H9 (cell line): ENCODE measurements around the gene SLC35F2. TPM values are rescaled to one million over a fixed set of nuclear protein-coding genes. Genes with fewer than 3 reads are reported as not detected.

Source experiments
- DNase-seq: peaks from one replicate; pipeline ENCODE4 v3.0.0-alpha.2; 2017
- H2AFZ ChIP-seq: one replicate; pipeline ENCODE4 v1.6.1; 2013; ENCODE audit warnings: mild to moderate bottlenecking, low read length, control low read depth, moderate library complexity
- H2AK5ac ChIP-seq: 2 replicates; pipeline ENCODE4 v1.6.1; 2013; ENCODE audit warnings: low read length, control low read depth, mixed read lengths; ENCODE audit not compliant: insufficient read length
- H2BK120ac ChIP-seq: one replicate; pipeline ENCODE4 v1.6.1; 2013; ENCODE audit warnings: low read depth, mild to moderate bottlenecking, low read length, control low read depth, inconsistent platforms; ENCODE audit not compliant: poor library complexity, severe bottlenecking
- H2BK12ac ChIP-seq: 2 replicates; pipeline ENCODE4 v1.6.1; 2013; ENCODE audit warnings: low read length, control low read depth, mixed read lengths, low read depth; ENCODE audit not compliant: insufficient read length
- H2BK15ac ChIP-seq: 2 replicates; pipeline ENCODE4 v1.6.1; 2013; ENCODE audit warnings: low read depth, low read length, control low read depth
- H2BK20ac ChIP-seq: one replicate; pipeline ENCODE4 v1.6.1; 2013; ENCODE audit warnings: low read depth, mild to moderate bottlenecking, low read length, control low read depth, inconsistent platforms; ENCODE audit not compliant: poor library complexity, severe bottlenecking
- H2BK5ac ChIP-seq: 2 replicates; pipeline ENCODE4 v1.6.1; 2013; ENCODE audit warnings: low read length, control low read depth, mixed read lengths; ENCODE audit not compliant: insufficient read length
- H3K14ac ChIP-seq: 2 replicates; pipeline ENCODE4 v1.6.1; 2013; ENCODE audit warnings: low read length, control low read depth; ENCODE audit not compliant: insufficient read depth
- H3K18ac ChIP-seq: 2 replicates; pipeline ENCODE4 v1.6.1; 2013; ENCODE audit warnings: low read depth, mild to moderate bottlenecking, mixed read lengths, low read length, control low read depth; ENCODE audit not compliant: insufficient read length
- H3K23ac ChIP-seq: 2 replicates; pipeline ENCODE4 v1.6.1; 2013; ENCODE audit warnings: low read length, control low read depth, mixed read lengths, low read depth; ENCODE audit not compliant: insufficient read length
- H3K23me2 ChIP-seq: 2 replicates; pipeline ENCODE4 v1.6.1; 2013; ENCODE audit warnings: low read depth, mild to moderate bottlenecking, mixed read lengths, low read length, control low read depth; ENCODE audit not compliant: insufficient read length, poor library complexity, severe bottlenecking
- H3K27ac ChIP-seq: 2 replicates; pipeline ENCODE4 v1.5.1; 2013; ENCODE audit warnings: low read length, control low read depth, mixed read lengths, low read depth; ENCODE audit not compliant: insufficient read length
- H3K27me3 ChIP-seq: 2 replicates; pipeline ENCODE4 v1.6.1; 2013; ENCODE audit warnings: low read length, control low read depth, inconsistent platforms; ENCODE audit not compliant: insufficient read depth
- H3K4ac ChIP-seq: 2 replicates; pipeline ENCODE4 v1.6.1; 2013; ENCODE audit warnings: low read depth, mild to moderate bottlenecking, control low read depth, inconsistent platforms, low read length, moderate library complexity
- H3K4me1 ChIP-seq: 2 replicates; pipeline ENCODE4 v1.6.1; 2013; ENCODE audit warnings: low read length, control low read depth, inconsistent platforms; ENCODE audit not compliant: insufficient read depth
- H3K4me2 ChIP-seq: 2 replicates; pipeline ENCODE4 v1.6.1; 2013; ENCODE audit warnings: low read length, control low read depth, mixed read lengths; ENCODE audit not compliant: insufficient read length, insufficient read depth
- H3K56ac ChIP-seq: 2 replicates; pipeline ENCODE4 v1.6.1; 2013; ENCODE audit warnings: low read depth, mild to moderate bottlenecking, mixed read lengths, low read length, control low read depth; ENCODE audit not compliant: insufficient read length
- H3K79me1 ChIP-seq: 2 replicates; pipeline ENCODE4 v1.6.1; 2013; ENCODE audit warnings: low read depth, mild to moderate bottlenecking, moderate library complexity, low read length, control low read depth, inconsistent platforms; ENCODE audit not compliant: insufficient read depth, poor library complexity, severe bottlenecking
- H3K79me2 ChIP-seq: 2 replicates; pipeline ENCODE4 v1.6.1; 2013; ENCODE audit warnings: low read length, control low read depth, inconsistent platforms; ENCODE audit not compliant: insufficient read depth
- H3K9ac ChIP-seq: 2 replicates; pipeline ENCODE4 v1.6.1; 2013; ENCODE audit warnings: low read length, control low read depth, mixed read lengths; ENCODE audit not compliant: insufficient read length; ENCODE audit errors: extremely low read depth
- H3K9me3 ChIP-seq: one replicate; pipeline ENCODE4 v1.6.1; 2013; ENCODE audit warnings: low read depth, low read length, inconsistent platforms; ENCODE audit not compliant: control insufficient read depth
- H3T11ph ChIP-seq: one replicate; pipeline ENCODE4 v1.6.1; 2013; ENCODE audit warnings: mild to moderate bottlenecking, low read length, control low read depth, inconsistent platforms
- H4K20me1 ChIP-seq: one replicate; pipeline ENCODE4 v1.6.1; 2013; ENCODE audit not compliant: control insufficient read depth, insufficient read length, insufficient read depth
- H4K5ac ChIP-seq: 2 replicates; pipeline ENCODE4 v1.6.1; 2013; ENCODE audit warnings: low read depth, mild to moderate bottlenecking, mixed read lengths, low read length, control low read depth; ENCODE audit not compliant: insufficient read length
- H4K8ac ChIP-seq: replicated peaks from 2 replicates; pipeline ENCODE4 v1.6.1; 2013; ENCODE audit warnings: low read length, control low read depth, mixed read lengths, low read depth; ENCODE audit not compliant: insufficient read length
- H4K91ac ChIP-seq: 2 replicates; pipeline ENCODE4 v1.6.1; 2013; ENCODE audit warnings: low read depth, mild to moderate bottlenecking, moderate library complexity, mixed read lengths, low read length, control low read depth; ENCODE audit not compliant: insufficient read length
- H3K27ac Mint-ChIP-seq, 3 experiments: 2 replicates in 2 of 3; 3 replicates in 1 of 3; pipeline ENCODE4 v1.8.0; 2020 to 2021; ENCODE audit warnings: mixed read lengths in 3 of 3, mild to moderate bottlenecking in 1 of 3, moderate library complexity in 1 of 3
- H3K27me3 Mint-ChIP-seq: 2 replicates; pipeline ENCODE4 v1.8.0; 2021; ENCODE audit warnings: low read depth, mild to moderate bottlenecking, moderate library complexity, mixed read lengths
- H3K36me3 Mint-ChIP-seq, 3 experiments: 2 replicates in 2 of 3; 3 replicates in 1 of 3; pipeline ENCODE4 v1.8.0; 2020 to 2021; ENCODE audit warnings: low read depth in 3 of 3, mixed read lengths in 3 of 3; ENCODE audit not compliant: insufficient read depth in 1 of 3
- H3K4me1 Mint-ChIP-seq, 2 experiments: 2 replicates each; pipeline ENCODE4 v1.8.0; 2020; ENCODE audit warnings: mixed read lengths in 2 of 2
- H3K4me3 Mint-ChIP-seq, 2 experiments: 2 replicates in 1 of 2; 3 replicates in 1 of 2; pipeline ENCODE4 v1.8.0; 2020 to 2021; ENCODE audit warnings: mild to moderate bottlenecking in 2 of 2, mixed read lengths in 2 of 2, moderate library complexity in 1 of 2
- H3K9me3 Mint-ChIP-seq, 2 experiments: 2 replicates in 1 of 2; 3 replicates in 1 of 2; pipeline ENCODE4 v1.8.0; 2020; ENCODE audit warnings: mild to moderate bottlenecking in 2 of 2, mixed read lengths in 2 of 2, moderate library complexity in 1 of 2
- WGBS: extraction: QIAGEN DNeasy Blood & Tissue Kit; methylation state at CpG from one replicate; pipeline ENCODE4 v1.1.7; 2013; ENCODE audit warnings: missing lambda C conversion rate, low lambda C conversion rate, mixed read lengths; ENCODE audit not compliant: insufficient read length; ENCODE audit errors: extremely low coverage; 5-methylcytosine and 5-hydroxymethylcytosine counted together
- total RNA-seq: library from RNA; stranded (reverse); gene quantifications from 2 replicates; pipeline ENCODE4 v1.2.1, GENCODE V29; 2021
- TF ChIP-seq, protein P1 (sequence below): fragments of 200-600 bp; sonication (generic); conservative IDR thresholded peaks from 3 replicates; pipeline ENCODE4 v1.8.0; 2021; ENCODE audit warnings: antibody characterized with exemption, mild to moderate bottlenecking

SLC35F2 gene
- total RNA-seq, 1 experiment from 2014 or later, result 24.0 TPM

DNA sequence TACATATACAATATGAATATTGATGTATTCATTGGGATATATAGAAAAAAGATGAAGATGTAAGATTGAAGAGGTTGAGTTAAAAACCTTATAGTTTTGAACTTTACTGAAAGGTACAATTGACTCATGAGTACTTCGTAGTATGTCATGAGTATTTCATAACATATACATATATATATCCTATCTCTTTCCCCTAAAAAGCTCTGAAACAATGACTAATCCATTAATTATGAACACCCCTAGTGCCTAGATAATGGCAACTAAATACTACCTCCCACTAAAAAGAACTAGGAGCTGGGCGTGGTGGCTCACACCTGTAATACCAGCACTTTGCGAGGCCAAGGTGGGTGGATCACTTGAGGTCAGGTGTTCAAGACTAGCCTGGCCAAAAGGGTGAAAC lies 31.5 kb downstream of the SLC35F2 start:
- Histone ChIP-seq H2AK5ac (no peak overlapping the region), H3K23me2 (no peaks in the 10 kb centered on the region), H3K79me1 (no peaks in the 10 kb centered on the region), H3K18ac (no peak overlapping the region), H3K56ac (no peak overlapping the region), H3K14ac (no peak overlapping the region), H3T11ph (no peak overlapping the region), H4K8ac (no peak overlapping the region), H3K27ac (no peak overlapping the region), H2BK120ac (no peak overlapping the region), H3K4me2 (no peak overlapping the region), H2BK5ac (no peak overlapping the region), H4K91ac (no peak overlapping the region), H2BK15ac (no peak overlapping the region), H3K79me2 (no peaks in the 10 kb centered on the region; the same call in 1 of the 2 replicates), H3K27me3 (no peaks in the 10 kb centered on the region), H2BK12ac (no peak overlapping the region), H3K23ac (no peak overlapping the region), H4K20me1 (no peaks in the 10 kb centered on the region), H4K5ac (no peak overlapping the region), H2AFZ (no peak overlapping the region), H2BK20ac (no peak overlapping the region), H3K4ac (no peak overlapping the region), H3K4me1 (no peaks in the 10 kb centered on the region), H3K9ac (no peak overlapping the region), H3K9me3 (no peaks in the 10 kb centered on the region)
- H3K36me3 Mint-ChIP-seq, result no peaks in the 10 kb centered on the region
- H3K27ac Mint-ChIP-seq, result no peak overlapping the region
- H3K27me3 Mint-ChIP-seq, result peaks cover 5% of the 10 kb centered on the region
- H3K9me3 Mint-ChIP-seq, result no peaks in the 10 kb centered on the region
- WGBS, result no CpG with 5 or more reads among the region's 3 CpGs
- H3K4me1 Mint-ChIP-seq, result no peaks in the 10 kb centered on the region; a peak in 1 of 4 replicates
- DNase-seq, result no peak
- H3K4me3 Mint-ChIP-seq, result no peak overlapping the region
- TF ChIP-seq, protein P1, sequence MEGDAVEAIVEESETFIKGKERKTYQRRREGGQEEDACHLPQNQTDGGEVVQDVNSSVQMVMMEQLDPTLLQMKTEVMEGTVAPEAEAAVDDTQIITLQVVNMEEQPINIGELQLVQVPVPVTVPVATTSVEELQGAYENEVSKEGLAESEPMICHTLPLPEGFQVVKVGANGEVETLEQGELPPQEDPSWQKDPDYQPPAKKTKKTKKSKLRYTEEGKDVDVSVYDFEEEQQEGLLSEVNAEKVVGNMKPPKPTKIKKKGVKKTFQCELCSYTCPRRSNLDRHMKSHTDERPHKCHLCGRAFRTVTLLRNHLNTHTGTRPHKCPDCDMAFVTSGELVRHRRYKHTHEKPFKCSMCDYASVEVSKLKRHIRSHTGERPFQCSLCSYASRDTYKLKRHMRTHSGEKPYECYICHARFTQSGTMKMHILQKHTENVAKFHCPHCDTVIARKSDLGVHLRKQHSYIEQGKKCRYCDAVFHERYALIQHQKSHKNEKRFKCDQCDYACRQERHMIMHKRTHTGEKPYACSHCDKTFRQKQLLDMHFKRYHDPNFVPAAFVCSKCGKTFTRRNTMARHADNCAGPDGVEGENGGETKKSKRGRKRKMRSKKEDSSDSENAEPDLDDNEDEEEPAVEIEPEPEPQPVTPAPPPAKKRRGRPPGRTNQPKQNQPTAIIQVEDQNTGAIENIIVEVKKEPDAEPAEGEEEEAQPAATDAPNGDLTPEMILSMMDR, result no peak
